ENCODE data around the gene IFRD2.
"Not testable (repeated sequence)": the region's sequence is repeated elsewhere in the genome, so short reads cannot be mapped to it uniquely, and the experiment has no call there.

The IFRD2 gene

DNA sequence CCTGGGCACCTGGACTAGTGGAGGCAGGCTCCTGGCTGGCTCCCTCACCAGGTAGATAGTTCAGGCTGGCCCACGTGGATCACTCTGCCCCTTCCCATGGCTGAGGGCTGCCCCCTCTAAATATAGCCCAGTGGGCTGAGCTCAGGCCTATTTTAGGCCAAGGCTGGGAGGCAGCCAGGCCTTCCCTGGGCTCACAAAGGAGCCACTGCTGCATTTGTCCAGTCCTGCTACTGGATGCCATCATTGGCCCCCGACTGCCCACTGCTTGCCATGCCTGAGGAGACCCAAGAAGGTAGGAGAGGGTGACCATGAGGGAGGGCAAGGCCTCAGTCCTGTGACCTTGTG lies 13.4 kb downstream of the IFRD2 start, which contains the start of gene LSMEM2:
Gene LSMEM2, plus strand, starts transcription at position 208 of the 345 bp plus-strand sequence. Its CDS starts 27 bp downstream, at position 235.
- no peak for DNase-seq

DNA sequence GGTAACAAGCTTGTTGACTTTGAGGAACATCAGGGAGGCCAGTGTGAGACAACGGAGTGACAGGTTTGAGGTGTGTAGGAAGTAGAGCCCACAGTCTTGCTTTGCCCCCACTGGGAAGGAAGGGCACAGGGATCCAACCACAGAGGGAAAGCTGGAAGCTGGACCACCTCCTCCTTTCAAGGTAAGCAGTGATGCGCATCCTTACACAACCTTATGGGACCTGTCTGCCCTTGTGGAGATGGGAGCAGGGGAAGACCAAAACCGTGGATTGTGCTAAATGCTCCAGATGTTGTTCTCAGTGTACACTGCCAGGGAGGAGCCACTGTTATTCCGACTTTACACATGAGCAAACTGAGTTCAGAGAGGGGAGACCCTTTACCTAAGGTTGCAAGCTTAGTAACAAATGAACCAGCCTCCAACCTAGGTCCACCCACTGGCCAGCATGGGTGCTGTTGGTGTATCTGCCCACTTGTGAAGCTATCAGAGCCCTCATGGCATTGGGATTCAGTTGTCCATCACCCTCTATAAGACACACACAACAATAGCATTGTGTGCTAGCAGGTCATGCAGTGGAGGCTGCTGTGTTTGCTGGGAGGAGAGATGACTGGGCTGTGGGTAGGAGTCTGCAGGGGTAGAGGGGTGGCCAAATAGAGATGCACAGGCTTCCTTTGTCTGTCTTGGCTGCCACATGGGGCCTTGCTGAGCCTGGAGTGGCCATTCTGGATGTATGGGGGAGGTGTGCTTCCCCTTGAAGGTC lies 13.9 kb downstream of the IFRD2 start:
- no peak for DNase-seq

DNA sequence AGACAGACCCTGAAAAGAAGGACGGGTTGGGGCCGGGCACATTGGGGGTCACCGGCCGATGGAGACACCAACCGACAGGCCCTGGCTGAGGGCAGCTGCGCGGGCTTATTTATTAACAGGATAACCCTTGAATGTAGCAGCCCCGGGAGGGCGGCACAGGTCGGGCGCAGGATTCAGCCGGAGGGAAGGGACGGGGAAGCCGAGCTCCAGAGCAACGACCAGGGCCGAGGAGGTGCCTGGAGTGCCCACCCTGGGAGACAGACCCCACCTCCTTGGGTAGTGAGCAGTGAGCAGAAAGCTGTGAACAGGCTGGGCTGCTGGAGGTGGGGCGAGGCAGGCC lies 15.5 kb downstream of the IFRD2 start:
- DNase-seq: no peak

DNA sequence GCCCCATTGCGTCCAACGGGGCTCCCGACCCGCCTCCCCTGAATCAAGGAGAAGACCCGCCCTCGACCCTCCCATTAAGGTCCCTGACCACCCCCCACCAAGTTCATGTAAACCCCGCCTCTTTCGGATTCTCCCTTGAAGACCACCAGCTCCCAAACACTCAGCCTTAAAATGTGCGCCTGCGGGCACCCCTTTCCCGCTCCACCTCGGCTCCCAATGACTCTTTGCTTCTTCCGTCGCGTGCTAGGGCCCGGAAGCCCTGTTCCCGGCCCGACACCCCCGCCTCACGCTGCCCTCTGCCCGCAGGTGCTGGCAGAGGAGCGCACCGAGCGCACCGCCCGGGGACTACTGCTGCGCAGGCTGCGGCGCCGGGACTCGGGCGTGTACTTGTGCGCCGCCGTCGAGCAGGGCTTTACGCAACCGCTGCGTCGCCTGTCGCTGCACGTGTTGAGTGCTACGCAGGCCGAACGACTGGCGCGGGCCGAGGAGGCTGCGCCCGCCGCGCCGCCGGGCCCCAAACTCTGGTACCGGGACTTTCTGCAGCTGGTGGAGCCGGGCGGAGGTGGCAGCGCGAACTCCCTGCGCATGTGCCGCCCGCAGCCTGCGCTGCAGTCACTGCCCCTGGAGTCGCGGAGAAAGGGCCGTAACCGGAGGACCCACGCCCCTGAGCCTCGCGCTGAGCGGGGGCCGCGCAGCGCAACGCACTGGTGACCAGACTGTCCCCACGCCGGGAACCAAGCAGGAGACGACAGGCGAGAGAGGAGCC lies 16.1 kb downstream of the IFRD2 start:
- no peak for DNase-seq

DNA sequence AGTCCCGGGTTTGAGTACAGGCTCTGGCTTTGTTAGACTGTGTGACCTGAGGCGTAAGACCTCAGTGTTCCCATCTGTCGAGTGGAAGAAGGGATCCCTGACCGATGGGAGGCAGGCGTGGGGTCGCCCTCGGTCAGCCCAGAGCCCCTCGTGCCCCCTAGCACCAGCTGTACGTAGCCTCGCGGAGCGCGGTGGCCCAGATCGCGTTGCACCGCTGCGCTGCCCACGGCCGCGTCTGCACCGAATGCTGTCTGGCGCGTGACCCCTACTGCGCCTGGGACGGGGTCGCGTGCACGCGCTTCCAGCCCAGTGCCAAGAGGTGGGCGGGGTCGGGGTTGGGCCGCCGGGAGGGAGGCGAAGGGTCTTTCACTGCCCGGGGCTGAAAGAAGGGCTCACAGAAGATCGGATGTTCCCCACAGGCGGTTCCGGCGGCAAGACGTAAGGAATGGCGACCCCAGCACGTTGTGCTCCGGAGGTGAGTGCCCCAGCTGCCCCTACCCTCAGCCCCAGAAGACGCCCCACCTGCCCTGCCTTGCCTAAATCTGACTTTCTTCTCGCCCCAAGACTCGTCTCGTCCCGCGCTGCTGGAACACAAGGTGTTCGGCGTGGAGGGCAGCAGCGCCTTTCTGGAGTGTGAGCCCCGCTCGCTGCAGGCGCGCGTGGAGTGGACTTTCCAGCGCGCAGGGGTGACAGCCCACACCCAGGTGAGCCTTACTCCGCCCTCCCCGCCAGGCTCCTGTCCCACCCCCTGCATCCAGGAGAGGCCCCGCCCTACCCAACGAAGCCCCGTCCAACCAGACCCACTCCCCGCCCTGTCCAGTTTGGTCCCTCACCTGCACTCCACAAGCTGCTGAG lies 16.9 kb downstream of the IFRD2 start:
- no peak for DNase-seq

DNA sequence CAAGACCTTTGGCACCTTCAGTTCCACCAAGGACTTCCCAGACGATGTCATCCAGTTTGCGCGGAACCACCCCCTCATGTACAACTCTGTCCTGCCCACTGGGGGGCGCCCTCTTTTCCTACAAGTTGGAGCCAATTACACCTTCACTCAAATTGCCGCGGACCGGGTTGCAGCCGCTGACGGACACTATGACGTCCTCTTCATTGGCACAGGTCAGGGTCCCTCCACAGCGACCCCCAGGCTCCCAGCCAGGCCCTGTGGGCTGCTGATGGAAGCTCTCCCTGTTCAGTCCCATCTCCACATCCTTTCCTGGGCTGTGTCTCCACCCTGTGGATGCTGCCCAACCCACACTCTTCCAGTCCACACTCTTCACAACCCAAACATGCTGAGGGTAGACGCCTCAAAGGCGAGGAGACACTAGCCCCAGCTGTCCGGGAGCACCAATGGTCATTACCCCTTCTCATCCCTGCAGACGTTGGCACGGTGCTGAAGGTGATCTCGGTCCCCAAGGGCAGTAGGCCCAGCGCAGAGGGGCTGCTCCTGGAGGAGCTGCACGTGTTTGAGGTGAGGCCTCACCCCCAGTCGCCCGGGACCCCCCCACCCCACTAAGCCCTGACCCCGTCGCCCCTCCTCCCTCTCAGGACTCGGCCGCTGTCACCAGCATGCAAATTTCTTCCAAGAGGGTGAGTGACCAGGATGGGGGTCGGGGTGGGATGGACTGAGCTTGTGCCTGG lies 17.7 kb downstream of the IFRD2 start:
- peak; percentile 15 for DNase-seq

DNA sequence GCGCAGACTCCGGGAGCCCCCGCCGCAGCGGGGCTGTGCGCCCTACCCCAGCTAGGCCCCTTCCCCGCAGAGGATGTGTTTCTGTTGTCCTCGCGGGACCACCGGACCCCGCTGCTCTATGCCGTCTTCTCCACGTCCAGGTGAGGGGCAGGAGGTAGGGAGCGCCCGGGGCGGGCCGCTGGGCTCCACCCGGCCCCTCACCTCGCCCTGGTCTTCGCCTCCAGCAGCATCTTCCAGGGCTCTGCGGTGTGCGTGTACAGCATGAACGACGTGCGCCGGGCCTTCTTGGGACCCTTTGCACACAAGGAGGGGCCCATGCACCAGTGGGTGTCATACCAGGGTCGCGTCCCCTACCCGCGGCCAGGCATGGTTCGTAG lies 18.6 kb downstream of the IFRD2 start:
- DNase-seq: no peak

DNA sequence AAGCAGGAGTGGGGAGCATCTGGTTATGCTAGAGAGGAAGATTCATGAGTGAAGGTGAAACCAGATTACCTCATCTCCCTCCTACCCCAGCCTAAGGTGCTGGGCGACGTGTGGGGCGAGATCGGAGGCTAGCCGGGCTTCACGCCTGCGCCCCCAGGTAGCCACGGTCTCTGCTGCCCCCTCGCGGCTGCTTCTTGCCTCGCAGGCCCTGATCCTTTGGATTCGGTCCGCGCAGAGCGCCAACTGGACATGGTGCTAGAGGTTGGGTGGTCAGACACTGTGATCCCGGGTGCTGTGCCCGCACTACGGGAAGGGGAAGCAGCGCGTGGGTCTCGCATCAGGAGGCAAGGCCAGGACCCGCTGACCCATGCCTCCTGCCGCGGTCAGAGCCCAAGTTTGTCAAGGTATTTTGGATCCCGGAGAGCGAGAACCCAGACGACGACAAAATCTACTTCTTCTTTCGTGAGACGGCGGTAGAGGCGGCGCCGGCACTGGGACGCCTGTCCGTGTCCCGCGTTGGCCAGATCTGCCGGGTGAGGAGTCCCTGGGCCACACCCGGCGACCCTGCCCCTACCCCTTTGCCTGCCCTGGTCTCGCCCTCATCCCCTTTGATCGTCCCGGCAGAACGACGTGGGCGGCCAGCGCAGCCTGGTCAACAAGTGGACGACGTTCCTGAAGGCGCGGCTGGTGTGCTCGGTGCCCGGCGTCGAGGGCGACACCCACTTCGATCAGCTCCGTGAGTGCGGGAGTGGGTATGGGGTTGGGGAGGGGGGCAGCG lies 19.1 kb downstream of the IFRD2 start:
- peak; percentile 60 for DNase-seq

DNA sequence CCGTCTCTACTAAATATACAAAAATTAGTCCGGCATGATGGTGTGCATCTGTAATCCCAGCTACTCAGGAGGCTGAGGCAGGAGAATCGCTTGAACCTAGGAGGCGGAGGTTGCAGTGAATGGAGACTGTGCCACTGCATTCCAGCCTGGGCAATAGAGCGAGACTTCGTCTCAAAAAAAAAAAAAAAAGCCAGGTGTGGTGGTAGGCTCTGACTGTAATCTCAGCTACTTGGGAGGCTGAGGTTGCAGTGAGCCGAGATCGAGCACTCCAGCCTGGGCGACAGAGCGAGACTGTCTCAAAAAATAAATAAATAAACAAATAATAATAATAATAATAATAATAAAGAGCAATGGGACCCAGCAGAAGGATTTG lies 19.7 kb downstream of the IFRD2 start:
- DNase-seq: not testable (repeated sequence)

DNA sequence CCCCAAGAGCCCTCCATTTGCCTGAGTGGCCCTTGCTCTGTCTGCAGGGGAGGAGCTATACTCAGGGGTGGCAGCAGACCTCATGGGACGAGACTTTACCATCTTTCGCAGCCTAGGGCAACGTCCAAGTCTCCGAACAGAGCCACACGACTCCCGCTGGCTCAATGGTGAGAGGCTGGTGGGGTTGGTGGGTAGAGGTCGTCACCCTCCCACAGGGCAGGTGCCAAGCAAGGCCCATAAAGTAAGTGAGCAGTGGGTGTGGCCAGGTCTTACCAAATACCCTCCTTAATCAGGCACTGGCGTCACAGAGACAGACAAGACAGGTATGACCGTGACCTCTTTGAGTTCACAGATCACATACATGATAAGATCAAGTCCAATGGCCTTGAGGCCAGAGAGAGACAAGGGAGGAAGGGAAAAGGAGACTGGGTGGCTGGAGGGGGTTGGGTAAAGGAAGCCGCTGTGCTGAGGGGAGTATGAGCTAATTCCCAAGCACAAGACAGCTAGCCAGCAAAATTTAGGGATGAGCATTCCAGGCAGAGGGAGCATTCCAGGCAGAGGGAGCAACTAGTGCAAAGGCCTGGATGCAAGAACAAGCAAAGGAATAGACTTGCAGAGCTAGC lies 20.8 kb downstream of the IFRD2 start:
- no peak for DNase-seq

DNA sequence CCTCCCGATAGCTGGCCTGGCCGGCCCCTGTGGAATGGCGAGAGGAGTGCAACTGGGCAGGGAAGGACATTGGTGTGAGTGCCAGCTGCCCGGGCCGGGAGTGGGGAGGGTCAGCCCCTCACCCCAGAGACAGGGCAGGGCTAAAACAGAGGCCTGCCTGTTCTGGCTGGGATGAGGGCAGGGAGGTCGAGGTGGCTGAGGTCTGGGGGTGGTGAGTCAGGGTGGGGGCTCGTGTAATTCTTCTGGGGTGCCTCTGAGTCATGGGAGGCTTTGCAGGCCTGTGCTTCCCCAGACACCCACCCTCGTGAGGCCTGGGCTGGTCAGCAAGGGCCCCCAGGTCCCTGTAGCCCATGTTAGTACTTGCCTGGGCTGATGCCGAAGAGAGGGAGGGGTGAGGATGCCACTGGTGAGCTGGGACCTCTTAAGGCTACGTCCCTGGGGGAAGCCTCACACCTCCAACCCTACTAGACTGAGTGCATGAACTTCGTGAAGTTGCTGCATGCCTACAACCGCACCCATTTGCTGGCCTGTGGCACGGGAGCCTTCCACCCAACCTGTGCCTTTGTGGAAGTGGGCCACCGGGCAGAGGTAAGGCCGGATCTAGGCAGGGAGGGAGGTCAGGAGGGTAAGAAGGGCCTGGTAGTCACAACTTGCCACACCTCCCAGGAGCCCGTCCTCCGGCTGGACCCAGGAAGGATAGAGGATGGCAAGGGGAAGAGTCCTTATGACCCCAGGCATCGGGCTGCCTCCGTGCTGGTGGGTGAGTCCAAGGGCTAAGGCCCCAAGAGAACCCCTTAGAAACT lies 21.6 kb downstream of the IFRD2 start:
- no peak for DNase-seq

DNA sequence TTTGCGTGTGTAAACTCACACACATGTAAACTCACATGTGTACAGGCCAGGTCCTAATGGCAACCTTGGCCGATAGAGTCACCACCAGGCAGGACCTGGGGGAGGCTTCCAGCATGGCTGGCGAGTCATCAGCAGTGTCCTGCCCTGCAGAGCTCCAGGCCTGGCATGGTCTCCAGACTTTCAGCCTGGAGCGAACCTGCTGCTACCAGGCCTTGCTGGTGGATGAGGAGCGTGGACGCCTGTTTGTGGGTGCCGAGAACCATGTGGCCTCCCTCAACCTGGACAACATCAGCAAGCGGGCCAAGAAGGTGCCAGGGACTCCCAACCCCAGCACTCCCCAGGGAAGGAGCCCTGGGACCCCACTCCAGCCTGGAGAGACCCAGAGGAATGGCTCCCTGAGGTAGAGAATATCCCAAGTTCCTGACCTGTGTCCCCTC lies 22.2 kb downstream of the IFRD2 start:
- no peak for DNase-seq

DNA sequence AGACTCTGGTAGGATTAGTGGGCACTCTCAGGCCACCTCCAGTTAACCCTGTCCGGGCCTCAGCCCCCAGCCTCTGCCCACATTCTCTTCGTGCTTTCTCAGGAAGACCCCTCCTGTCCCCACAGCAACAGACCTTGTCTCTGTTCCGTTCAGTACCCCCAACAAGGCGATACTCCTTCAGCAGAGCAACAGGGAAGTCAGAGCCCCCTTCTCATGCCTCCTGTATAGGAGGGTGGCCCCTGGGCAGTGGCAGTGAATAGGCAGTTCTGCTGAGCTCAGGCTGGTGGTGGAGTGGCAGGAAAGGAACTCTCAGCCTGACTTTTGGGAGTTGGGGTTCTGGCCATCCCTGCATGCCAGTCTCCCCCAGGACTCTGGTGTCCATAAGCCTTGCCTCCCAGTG lies 22.8 kb downstream of the IFRD2 start:
- DNase-seq: no peak

DNA sequence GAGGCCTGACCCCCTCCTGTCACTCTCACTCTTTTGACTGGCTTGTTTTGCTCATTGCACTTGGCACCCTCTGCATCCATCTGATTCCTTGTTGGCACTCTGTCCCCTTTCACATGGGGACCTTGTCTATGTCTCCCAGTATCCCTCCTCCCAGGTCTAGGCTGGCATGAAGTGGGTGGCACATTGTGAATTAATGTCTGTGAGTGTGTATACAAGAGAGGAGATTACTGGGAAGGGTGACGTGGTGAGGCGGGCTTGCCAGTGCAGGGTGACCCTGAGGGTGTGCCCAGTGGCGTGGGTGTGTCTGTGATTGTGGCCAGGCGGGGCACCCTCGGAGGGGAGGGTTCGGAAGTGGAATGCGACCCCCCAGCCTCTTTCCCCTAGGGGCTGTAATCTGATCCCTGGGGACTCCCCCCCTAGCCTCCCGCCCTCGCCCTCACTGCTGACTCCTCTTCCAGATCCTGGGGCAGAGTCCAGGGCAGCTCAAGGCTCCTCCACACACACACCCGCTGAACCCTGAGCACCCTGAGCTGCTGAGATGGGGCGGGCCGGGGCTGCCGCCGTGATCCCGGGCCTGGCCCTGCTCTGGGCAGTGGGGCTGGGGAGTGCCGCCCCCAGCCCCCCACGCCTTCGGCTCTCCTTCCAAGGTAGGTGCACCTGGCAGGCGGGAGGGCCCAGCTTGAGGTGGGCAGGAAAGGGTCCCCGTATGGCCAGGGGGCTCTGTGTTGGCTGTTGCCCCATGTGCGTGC lies 23.4 kb downstream of the IFRD2 start, which contains the start of gene SEMA3B:
Gene SEMA3B, plus strand, starts transcription at position 445 of the 749 bp plus-strand sequence. Its CDS starts 94 bp downstream, at position 539.
- no peak for DNase-seq

DNA sequence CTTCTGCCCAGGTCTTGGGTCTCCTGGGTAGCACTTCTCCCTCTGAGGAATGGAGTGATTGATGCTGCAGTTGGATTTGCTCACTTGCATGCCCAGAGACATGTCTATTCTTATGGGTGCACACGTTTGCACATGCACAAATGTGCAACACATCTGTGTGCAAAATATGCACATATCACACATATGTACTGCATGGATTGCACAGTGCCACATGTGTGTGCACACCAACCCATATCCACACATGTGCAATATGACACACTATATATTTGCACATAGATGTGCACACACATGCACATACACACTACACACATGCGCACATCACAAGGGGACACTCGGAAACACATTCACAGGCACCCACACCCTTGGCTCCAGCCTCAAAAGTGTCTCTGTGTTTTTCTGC lies 24.0 kb downstream of the IFRD2 start:
- no peak for DNase-seq

DNA sequence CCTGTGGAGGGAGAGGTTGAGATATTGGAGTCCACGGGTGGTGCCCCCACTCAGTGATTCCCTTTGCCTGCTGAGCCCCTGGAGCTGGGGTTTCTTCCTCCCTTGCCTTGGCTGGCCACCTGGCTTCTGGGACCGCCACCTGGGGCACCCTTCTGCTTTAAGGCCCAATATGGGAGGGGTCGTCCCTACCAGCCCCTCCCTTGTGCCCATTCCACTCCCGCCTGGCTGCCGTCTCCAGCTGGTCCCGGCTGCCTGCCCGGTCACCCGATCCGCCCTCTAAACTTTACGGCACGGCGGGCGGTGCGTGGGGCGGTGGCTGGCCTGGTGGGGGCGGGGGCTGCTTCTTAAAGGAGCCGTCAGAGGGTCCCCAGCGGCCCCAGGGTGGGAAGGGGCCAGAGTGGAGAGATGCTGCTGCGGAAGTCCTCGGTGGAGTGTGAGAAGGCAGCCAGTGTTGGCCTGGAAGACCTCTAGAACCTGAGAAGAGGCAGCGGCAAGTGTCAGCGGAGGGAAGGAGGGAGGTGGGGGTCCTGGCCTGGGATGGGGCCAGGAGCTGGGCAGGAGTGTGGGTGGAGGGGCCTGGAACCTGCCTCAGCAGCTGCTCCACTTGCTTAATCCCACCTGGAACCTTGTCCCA lies 24.8 kb downstream of the IFRD2 start:
- peak; percentile 44 for DNase-seq

DNA sequence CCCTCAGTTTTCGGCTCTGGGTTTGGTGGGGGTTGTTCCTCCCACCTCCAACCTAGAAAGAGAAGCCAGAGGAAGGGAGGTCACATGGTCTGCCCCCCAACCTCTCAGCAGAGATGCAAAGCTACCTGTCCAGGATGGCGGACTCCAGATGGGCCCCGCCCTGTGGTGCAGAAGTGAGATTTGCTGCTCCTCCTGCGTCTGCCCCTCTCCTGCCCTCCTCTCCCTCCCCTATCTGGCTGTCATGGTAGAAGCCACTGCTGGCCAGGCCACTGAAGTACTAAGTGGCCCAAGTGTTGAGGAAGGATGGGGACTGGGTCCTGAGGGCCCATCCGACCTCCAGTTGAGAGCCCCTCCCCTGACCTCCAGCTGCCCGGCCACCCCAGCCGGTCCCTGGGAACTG lies 25.4 kb downstream of the IFRD2 start:
- no peak for DNase-seq

DNA sequence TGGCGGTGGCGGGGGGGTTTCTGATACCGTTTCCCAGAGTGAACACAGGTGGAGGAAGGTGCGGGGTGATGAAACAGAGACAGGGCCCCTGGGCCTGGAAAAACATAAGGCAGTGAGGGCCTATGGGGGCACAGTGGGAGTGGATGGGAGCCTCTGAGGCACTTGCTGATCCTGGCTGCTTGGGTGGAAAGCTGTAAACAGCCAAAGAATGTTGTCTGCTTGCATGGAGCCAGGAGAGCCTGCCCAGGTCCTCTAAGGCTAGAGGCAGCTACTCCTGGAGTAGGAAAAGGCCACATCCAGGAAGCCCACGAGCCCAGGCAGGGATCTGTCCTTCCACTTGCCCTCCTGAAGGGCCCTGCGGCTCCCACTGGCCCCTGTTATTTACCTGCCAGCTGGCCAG lies 26.2 kb downstream of the IFRD2 start:
- DNase-seq: no peak

DNA sequence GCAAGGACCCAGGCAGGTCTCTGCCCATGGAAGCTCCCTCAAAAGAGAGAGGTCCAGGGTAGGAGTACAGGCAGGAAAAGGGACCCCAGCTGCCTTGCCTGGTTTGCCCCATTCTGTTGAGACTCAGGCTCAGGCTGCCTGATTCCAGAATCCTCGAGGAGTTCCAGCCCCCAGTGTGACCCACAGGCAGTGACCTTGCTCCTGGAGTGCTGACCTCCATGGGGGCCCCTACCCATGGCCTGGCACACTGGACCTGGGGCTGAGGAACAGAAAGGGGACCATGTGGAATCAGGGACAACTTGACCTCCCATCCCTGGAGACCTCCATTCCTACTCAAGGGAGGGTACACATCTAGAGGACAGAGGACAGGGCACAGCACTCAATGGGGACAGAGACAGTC lies 26.7 kb downstream of the IFRD2 start:
- no peak for DNase-seq
